Measurements from ENCODE around the gene TENT5C.

TENT5C gene

GRCh38 chr1:117572546-117572945 is 33.3 kb upstream of the TENT5C start:
- DNase-seq (ENCODE audit: low read depth) = no peak
- no peak overlapping the region for H3K4me3 ChIP-seq (ENCODE audit: low read depth, low read length)
- TF ChIP-seq CTCF (IDR thresholded peaks at IDR 0.05; ENCODE audit: control insufficient read depth, extremely low read depth, insufficient read depth) = no peak

- no peak overlapping the region for H3K4me3 ChIP-seq (ENCODE audit: low read depth, low read length)
- DNase-seq (ENCODE audit: low read depth) = no peak
- TF ChIP-seq CTCF (IDR thresholded peaks at IDR 0.05; ENCODE audit: control insufficient read depth, extremely low read depth, insufficient read depth) = no peak
These were observed 32.3 kb upstream of the TENT5C start for GRCh38 chr1:117573386-117574023.

DNA sequence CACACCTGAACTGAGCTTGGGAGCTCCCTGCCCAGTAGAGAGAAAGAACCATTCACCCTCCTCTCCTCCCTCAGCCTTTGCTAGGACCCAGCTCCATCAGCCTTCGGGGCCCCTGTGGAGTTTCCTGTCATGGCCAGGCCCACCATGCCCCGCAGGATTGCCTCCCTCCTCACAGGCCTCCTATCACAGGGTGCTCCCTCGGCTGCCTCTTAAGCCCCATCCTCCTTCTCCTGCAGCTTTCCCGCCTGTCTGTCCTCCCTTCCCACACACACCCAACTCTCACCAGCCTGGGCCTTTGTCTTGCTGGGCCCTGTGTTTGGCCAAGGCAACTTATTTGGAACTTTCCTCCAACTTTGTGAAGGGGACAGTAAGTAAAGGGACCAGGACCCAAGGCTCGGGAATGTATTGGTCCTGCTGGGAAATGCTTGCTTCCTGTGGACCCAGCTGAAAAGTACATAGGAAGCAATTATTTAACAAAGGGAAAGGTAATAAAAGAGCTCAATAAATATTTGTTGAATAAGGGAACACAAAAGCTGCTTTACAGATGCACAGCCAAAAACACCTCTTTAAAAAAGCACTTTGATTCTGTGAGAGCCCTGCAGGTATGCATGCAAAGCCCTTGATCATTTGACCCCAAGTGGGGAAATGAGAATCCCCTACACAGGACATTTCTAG is 31.6 kb upstream of the TENT5C start:
- no peak for TF ChIP-seq CTCF (IDR thresholded peaks at IDR 0.05; ENCODE audit: control insufficient read depth, extremely low read depth, insufficient read depth)
- no peak overlapping the region for H3K4me3 ChIP-seq (ENCODE audit: low read depth, low read length)
- peak; percentile 68 for DNase-seq (ENCODE audit: low read depth)

GRCh38 chr1:117575586-117576225 is 30.1 kb upstream of the TENT5C start:
- no peak for TF ChIP-seq CTCF (IDR thresholded peaks at IDR 0.05; ENCODE audit: control insufficient read depth, extremely low read depth, insufficient read depth)
- DNase-seq (ENCODE audit: low read depth) = no peak
- no peak overlapping the region for H3K4me3 ChIP-seq (ENCODE audit: low read depth, low read length)

DNA sequence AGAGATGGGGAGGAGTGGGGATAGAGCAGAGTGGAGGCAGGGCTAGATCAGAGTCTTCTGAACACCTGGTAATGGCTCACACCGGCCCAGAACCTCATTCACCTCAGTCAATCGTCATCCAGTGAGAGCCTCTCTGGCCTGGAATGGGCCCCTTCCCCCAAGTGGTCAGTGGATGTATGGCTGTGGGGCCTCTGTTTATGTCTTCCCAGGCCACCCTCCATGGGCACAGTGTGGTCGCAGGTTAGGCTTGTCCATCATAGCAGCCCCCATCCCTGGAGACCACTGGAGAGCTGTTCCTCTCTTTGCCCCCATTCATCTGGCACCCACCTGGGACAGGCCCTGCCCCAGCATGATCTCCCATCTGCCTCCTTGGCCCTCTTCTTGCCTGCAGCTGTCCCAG is 29.6 kb upstream of the TENT5C start:
- no peak for TF ChIP-seq CTCF (IDR thresholded peaks at IDR 0.05; ENCODE audit: control insufficient read depth, extremely low read depth, insufficient read depth)
- no peak overlapping the region for H3K4me3 ChIP-seq (ENCODE audit: low read depth, low read length)
- no peak for DNase-seq (ENCODE audit: low read depth)

- TF ChIP-seq CTCF (IDR thresholded peaks at IDR 0.05; ENCODE audit: control insufficient read depth, extremely low read depth, insufficient read depth) = no peak
- no peak overlapping the region for H3K4me3 ChIP-seq (ENCODE audit: low read depth, low read length)
- no peak for DNase-seq (ENCODE audit: low read depth)
These were observed 28.5 kb upstream of the TENT5C start for GRCh38 chr1:117577191-117577885.
